SK-N-SH treated with all-trans-retinoic acid at 6 μM for 48 hours (cell line): ENCODE measurements around the gene CENPM.

ENCODE experiments used
- ATAC-seq: fragments of 200-7000 bp; cut with Tn5 transposase; 3 replicates; pipeline ENCODE4 v1.9.1; 2020; ENCODE audit warnings: mild to moderate bottlenecking, moderate library complexity
- ARNTL ChIP-seq: fragments of 450-650 bp; formaldehyde crosslinking; IDR thresholded peaks from 2 replicates; pipeline ENCODE4 v1.5.0; 2020; ENCODE audit warnings: low read depth, mild to moderate bottlenecking, moderate library complexity, borderline replicate concordance
- BACH2 ChIP-seq: fragments of 250-450 bp; sonication (Bioruptor Pico); IDR thresholded peaks from 2 replicates; pipeline ENCODE4 v1.9.0; 2021; ENCODE audit warnings: mild to moderate bottlenecking, borderline replicate concordance
- CSDC2 ChIP-seq: fragments of 250-450 bp; sonication (Bioruptor Pico); IDR thresholded peaks from 2 replicates; pipeline ENCODE4 v1.5.0; 2020; ENCODE audit warnings: mild to moderate bottlenecking, moderate library complexity
- ESRRG ChIP-seq: fragments of 250-450 bp; sonication (Bioruptor Pico); IDR thresholded peaks from 2 replicates; pipeline ENCODE4 v1.6.1; 2021; ENCODE audit warnings: mild to moderate bottlenecking
- GLIS3 ChIP-seq: fragments of 250-450 bp; sonication (Bioruptor Pico); IDR thresholded peaks from 2 replicates; pipeline ENCODE4 v1.5.0; 2020; ENCODE audit warnings: mild to moderate bottlenecking, moderate library complexity
- ISL1 ChIP-seq: fragments of 250-450 bp; sonication (Bioruptor Pico); IDR thresholded peaks from 2 replicates; pipeline ENCODE4 v2.1.2; 2022; ENCODE audit warnings: mild to moderate bottlenecking, moderate library complexity
- OSR1 ChIP-seq: fragments of 250-450 bp; sonication (Bioruptor Pico); IDR thresholded peaks from 2 replicates; pipeline ENCODE4 v1.8.0; 2022; ENCODE audit warnings: moderate library complexity, mild to moderate bottlenecking, inconsistent platforms
- PPARA ChIP-seq: fragments of 250-450 bp; sonication (Bioruptor Pico); IDR thresholded peaks from 2 replicates; pipeline ENCODE4 v1.5.0; 2020; ENCODE audit warnings: mild to moderate bottlenecking, borderline replicate concordance
- RARB ChIP-seq: fragments of 250-450 bp; sonication (Bioruptor Pico); IDR thresholded peaks from 2 replicates; pipeline ENCODE4 v1.8.0; 2021; ENCODE audit warnings: mild to moderate bottlenecking, moderate library complexity
- SNAI2 ChIP-seq: fragments of 250-450 bp; sonication (Bioruptor Pico); IDR thresholded peaks from 2 replicates; pipeline ENCODE4 v1.5.0; 2020; ENCODE audit warnings: mild to moderate bottlenecking, moderate library complexity
- TCF4 ChIP-seq: fragments of 250-450 bp; sonication (Bioruptor Pico); IDR thresholded peaks from 2 replicates; pipeline ENCODE4 v1.8.0; 2021; ENCODE audit warnings: mild to moderate bottlenecking, moderate library complexity, borderline replicate concordance
- TOX ChIP-seq: fragments of 250-450 bp; sonication (Bioruptor Pico); IDR thresholded peaks from 2 replicates; pipeline ENCODE4 v1.8.0; 2021; ENCODE audit warnings: mild to moderate bottlenecking, moderate library complexity, borderline replicate concordance
- ZC3H10 ChIP-seq: fragments of 250-450 bp; sonication (Bioruptor Pico); IDR thresholded peaks from 2 replicates; pipeline ENCODE4 v1.5.1; 2021; ENCODE audit warnings: mild to moderate bottlenecking, moderate library complexity
- ZFP30 ChIP-seq: fragments of 450-650 bp; formaldehyde crosslinking; IDR thresholded peaks from 2 replicates; pipeline ENCODE4 v1.5.0; 2022; ENCODE audit warnings: mild to moderate bottlenecking, moderate library complexity
- ZNF565 ChIP-seq: fragments of 450-650 bp; formaldehyde crosslinking; conservative IDR thresholded peaks from 2 replicates; pipeline ENCODE4 v1.5.0; 2020; ENCODE audit warnings: low read depth, mild to moderate bottlenecking, moderate library complexity
- ZNF70 ChIP-seq: fragments of 450-650 bp; formaldehyde crosslinking; IDR thresholded peaks from 2 replicates; pipeline ENCODE4 v1.5.0; 2020; ENCODE audit warnings: mild to moderate bottlenecking, moderate library complexity
- ZNF8 ChIP-seq: fragments of 450-650 bp; formaldehyde crosslinking; IDR thresholded peaks from 2 replicates; pipeline ENCODE4 v1.5.0; 2020; ENCODE audit warnings: mild to moderate bottlenecking, moderate library complexity
- TF ChIP-seq, protein P1 (sequence below): fragments of 250-450 bp; sonication (Bioruptor Pico); IDR thresholded peaks from 2 replicates; pipeline ENCODE4 v1.8.0; 2020; ENCODE audit warnings: mild to moderate bottlenecking, moderate library complexity, borderline replicate concordance
- TF ChIP-seq, protein P2 (sequence below): fragments of 250-450 bp; sonication (Bioruptor Pico); IDR thresholded peaks from 2 replicates; pipeline ENCODE4 v1.8.0; 2021; ENCODE audit warnings: low read depth, mild to moderate bottlenecking, moderate library complexity, borderline replicate concordance
- TF ChIP-seq, protein P3 (sequence below): fragments of 250-450 bp; sonication (Bioruptor Pico); IDR thresholded peaks from 2 replicates; pipeline ENCODE4 v1.5.1; 2020; ENCODE audit warnings: low read depth, mild to moderate bottlenecking, moderate library complexity
- TF ChIP-seq, protein P4 (sequence below): fragments of 250-450 bp; sonication (Bioruptor Pico); IDR thresholded peaks from 2 replicates; pipeline ENCODE4 v1.5.1; 2021; ENCODE audit warnings: mild to moderate bottlenecking, moderate library complexity
- TF ChIP-seq, protein P5 (sequence below): fragments of 250-450 bp; sonication (Bioruptor Pico); IDR thresholded peaks from 2 replicates; pipeline ENCODE4 v1.5.0; 2020; ENCODE audit warnings: mild to moderate bottlenecking, moderate library complexity

The CENPM gene

DNA sequence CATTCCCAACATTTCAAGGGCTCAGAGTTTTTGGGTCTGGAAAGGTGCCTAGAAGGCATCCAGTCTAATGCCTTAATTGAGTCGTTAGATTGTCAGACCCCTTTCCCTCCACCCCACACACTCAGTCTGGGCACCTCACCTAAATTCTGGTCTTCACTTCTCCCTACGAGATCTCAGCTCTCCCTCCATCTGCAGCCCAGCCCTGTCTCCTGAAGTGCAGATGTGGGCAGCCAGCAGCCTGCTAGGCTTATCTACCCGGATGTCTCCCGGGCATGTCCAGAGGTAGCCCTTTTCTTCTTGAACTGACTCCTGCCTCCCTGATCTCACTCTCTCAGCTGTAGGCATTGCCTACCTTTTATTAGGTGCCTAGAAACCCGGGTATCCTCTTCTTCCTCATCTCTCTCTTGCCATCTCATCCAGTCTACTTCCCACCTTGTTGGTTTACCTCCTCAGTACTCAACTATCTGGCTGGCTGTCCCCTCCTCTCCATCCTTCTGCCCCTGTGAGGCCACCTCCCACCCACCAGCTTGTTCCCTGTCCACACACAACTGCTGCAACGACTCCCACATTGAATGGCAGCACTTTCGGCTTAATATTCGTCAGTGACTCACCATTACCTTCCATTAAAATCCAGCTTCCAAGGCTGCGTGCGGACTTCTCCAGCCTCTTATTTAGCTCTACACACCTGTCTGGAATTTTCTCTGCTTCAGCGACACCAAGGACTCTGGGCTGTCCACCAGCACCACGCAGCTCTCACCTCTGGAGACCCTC lies 28.5 kb upstream of the CENPM start:
- TF ChIP-seq CSDC2 (CRISPR knock-in tag) (no peak), ESRRG (CRISPR knock-in tag) (no peak), ZNF8 (CRISPR knock-in tag) (no peak), PPARA (CRISPR knock-in tag) (no peak), ARNTL (CRISPR knock-in tag) (no peak), GLIS3 (CRISPR knock-in tag) (no peak)
- TF ChIP-seq, protein P1, sequence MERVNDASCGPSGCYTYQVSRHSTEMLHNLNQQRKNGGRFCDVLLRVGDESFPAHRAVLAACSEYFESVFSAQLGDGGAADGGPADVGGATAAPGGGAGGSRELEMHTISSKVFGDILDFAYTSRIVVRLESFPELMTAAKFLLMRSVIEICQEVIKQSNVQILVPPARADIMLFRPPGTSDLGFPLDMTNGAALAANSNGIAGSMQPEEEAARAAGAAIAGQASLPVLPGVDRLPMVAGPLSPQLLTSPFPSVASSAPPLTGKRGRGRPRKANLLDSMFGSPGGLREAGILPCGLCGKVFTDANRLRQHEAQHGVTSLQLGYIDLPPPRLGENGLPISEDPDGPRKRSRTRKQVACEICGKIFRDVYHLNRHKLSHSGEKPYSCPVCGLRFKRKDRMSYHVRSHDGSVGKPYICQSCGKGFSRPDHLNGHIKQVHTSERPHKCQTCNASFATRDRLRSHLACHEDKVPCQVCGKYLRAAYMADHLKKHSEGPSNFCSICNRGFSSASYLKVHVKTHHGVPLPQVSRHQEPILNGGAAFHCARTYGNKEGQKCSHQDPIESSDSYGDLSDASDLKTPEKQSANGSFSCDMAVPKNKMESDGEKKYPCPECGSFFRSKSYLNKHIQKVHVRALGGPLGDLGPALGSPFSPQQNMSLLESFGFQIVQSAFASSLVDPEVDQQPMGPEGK (CRISPR knock-in tag), result no peak
- TF ChIP-seq, all 23 proteins: peak for 0
- no peak for ATAC-seq

DNA sequence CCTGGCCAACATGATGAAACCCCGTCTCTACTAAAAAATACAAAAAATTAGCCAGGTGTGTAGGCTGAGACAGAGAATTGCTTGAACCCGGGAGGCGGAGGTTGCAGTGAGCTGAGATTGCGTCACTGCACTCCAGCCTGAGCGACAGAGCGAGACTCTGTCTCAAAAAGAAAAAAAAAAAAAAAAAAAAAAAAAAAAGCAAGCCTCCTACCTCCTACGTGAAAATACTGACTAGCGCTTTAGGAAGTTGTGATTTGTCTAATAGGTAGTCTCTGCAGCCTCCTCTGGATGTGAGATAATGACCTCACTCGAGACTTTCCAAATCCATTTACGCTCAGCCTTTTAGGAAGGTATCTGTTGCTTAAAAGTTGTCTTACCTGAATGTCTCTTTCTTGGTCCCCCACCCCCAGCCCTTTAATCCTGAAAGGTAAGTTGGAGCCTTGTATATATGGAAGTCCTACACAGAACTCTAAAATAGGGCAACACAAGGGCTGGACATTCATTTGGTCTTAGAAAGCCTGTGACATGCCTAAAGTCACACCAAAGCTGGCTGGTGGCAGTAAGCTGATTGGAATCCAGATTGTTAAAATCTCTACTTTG lies 27.8 kb upstream of the CENPM start:
- ATAC-seq, result no peak
- TF ChIP-seq BACH2 (no peak), ARNTL (CRISPR knock-in tag) (no peak)
- TF ChIP-seq, all 23 proteins: peak for 0

DNA sequence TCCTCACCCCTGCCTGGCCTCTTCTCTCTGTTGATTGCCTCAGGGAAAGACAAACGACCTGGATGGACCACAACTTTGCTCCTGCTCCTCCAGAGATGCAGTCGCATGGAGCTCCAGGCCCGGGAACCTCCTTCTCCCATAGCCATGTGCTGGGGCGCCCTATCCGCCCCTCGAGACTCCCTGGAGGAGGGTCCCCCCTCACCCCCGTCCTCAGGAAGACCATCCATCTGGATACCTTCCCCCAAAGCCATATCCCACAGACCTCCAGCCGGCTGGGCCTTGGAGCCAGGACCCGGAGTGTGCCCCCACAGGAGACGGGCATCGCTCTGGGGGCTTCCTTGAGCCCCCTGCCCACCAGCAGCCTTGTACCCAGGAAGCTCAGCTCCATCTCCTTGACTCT lies 24.5 kb upstream of the CENPM start:
- ATAC-seq, result no peak
- no peak for TF ChIP-seq ARNTL (CRISPR knock-in tag)
- no peak for TF ChIP-seq PPARA (CRISPR knock-in tag)
- TF ChIP-seq, protein P2, sequence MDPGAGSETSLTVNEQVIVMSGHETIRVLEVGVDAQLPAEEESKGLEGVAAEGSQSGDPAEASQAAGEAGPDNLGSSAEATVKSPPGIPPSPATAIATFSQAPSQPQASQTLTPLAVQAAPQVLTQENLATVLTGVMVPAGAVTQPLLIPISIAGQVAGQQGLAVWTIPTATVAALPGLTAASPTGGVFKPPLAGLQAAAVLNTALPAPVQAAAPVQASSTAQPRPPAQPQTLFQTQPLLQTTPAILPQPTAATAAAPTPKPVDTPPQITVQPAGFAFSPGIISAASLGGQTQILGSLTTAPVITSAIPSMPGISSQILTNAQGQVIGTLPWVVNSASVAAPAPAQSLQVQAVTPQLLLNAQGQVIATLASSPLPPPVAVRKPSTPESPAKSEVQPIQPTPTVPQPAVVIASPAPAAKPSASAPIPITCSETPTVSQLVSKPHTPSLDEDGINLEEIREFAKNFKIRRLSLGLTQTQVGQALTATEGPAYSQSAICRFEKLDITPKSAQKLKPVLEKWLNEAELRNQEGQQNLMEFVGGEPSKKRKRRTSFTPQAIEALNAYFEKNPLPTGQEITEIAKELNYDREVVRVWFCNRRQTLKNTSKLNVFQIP (CRISPR knock-in tag), result no peak
- TF ChIP-seq OSR1 (CRISPR knock-in tag), result no peak
- no peak for TF ChIP-seq GLIS3 (CRISPR knock-in tag)
- TF ChIP-seq ISL1, result no peak
- TF ChIP-seq TOX, result no peak
- TF ChIP-seq, protein P3, sequence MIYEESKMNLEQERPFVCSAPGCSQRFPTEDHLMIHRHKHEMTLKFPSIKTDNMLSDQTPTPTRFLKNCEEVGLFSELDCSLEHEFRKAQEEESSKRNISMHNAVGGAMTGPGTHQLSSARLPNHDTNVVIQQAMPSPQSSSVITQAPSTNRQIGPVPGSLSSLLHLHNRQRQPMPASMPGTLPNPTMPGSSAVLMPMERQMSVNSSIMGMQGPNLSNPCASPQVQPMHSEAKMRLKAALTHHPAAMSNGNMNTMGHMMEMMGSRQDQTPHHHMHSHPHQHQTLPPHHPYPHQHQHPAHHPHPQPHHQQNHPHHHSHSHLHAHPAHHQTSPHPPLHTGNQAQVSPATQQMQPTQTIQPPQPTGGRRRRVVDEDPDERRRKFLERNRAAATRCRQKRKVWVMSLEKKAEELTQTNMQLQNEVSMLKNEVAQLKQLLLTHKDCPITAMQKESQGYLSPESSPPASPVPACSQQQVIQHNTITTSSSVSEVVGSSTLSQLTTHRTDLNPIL (CRISPR knock-in tag), result no peak
- no peak for TF ChIP-seq TCF4 (CRISPR knock-in tag)
- TF ChIP-seq, protein P4, sequence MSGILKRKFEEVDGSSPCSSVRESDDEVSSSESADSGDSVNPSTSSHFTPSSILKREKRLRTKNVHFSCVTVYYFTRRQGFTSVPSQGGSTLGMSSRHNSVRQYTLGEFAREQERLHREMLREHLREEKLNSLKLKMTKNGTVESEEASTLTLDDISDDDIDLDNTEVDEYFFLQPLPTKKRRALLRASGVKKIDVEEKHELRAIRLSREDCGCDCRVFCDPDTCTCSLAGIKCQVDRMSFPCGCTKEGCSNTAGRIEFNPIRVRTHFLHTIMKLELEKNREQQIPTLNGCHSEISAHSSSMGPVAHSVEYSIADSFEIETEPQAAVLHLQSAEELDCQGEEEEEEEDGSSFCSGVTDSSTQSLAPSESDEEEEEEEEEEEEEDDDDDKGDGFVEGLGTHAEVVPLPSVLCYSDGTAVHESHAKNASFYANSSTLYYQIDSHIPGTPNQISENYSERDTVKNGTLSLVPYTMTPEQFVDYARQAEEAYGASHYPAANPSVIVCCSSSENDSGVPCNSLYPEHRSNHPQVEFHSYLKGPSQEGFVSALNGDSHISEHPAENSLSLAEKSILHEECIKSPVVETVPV (CRISPR knock-in tag), result no peak
- TF ChIP-seq ZFP30 (CRISPR knock-in tag), result no peak
- no peak for TF ChIP-seq ZNF70 (CRISPR knock-in tag)
- TF ChIP-seq, protein P5, sequence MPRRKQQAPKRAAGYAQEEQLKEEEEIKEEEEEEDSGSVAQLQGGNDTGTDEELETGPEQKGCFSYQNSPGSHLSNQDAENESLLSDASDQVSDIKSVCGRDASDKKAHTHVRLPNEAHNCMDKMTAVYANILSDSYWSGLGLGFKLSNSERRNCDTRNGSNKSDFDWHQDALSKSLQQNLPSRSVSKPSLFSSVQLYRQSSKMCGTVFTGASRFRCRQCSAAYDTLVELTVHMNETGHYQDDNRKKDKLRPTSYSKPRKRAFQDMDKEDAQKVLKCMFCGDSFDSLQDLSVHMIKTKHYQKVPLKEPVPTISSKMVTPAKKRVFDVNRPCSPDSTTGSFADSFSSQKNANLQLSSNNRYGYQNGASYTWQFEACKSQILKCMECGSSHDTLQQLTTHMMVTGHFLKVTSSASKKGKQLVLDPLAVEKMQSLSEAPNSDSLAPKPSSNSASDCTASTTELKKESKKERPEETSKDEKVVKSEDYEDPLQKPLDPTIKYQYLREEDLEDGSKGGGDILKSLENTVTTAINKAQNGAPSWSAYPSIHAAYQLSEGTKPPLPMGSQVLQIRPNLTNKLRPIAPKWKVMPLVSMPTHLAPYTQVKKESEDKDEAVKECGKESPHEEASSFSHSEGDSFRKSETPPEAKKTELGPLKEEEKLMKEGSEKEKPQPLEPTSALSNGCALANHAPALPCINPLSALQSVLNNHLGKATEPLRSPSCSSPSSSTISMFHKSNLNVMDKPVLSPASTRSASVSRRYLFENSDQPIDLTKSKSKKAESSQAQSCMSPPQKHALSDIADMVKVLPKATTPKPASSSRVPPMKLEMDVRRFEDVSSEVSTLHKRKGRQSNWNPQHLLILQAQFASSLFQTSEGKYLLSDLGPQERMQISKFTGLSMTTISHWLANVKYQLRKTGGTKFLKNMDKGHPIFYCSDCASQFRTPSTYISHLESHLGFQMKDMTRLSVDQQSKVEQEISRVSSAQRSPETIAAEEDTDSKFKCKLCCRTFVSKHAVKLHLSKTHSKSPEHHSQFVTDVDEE, result no peak
- TF ChIP-seq, protein P1 (CRISPR knock-in tag), result no peak
- TF ChIP-seq ESRRG (CRISPR knock-in tag), result no peak
- no peak for TF ChIP-seq SNAI2 (CRISPR knock-in tag)
- no peak for TF ChIP-seq ZNF565 (CRISPR knock-in tag)
- no peak for TF ChIP-seq CSDC2 (CRISPR knock-in tag)
- TF ChIP-seq ZC3H10 (CRISPR knock-in tag), result no peak
- no peak for TF ChIP-seq RARB (CRISPR knock-in tag)
